Ishikawa (cell line): Measurements from ENCODE around the gene NUAK1.

Experiments used
- CEBPB ChIP-seq: IDR thresholded peaks from 2 replicates; pipeline ENCODE4 v1.6.1; 2012
- CREB1 ChIP-seq: IDR thresholded peaks from 2 replicates; pipeline ENCODE4 v1.6.1; 2012; ENCODE audit warnings: low read depth
- EGR1 ChIP-seq: IDR thresholded peaks from 2 replicates; pipeline ENCODE4 v1.6.1; 2012
- EP300 ChIP-seq: IDR thresholded peaks from 2 replicates; pipeline ENCODE4 v1.6.1; 2012; ENCODE audit warnings: borderline replicate concordance
- FOXM1 ChIP-seq: IDR thresholded peaks from 2 replicates; pipeline ENCODE4 v1.6.1; 2012; ENCODE audit warnings: low read depth, borderline replicate concordance
- MAX ChIP-seq: IDR thresholded peaks from 2 replicates; pipeline ENCODE4 v1.6.1; 2012
- NFIC ChIP-seq: IDR thresholded peaks from 2 replicates; pipeline ENCODE4 v1.6.1; 2012
- RAD21 ChIP-seq: IDR thresholded peaks from 2 replicates; pipeline ENCODE4 v1.6.1; 2012; ENCODE audit warnings: low read depth
- REST ChIP-seq: IDR thresholded peaks from 2 replicates; pipeline ENCODE4 v1.6.1; 2012; ENCODE audit warnings: low read depth, mild to moderate bottlenecking
- TAF1 ChIP-seq: IDR thresholded peaks from 2 replicates; pipeline ENCODE4 v1.6.1; 2012; ENCODE audit warnings: low read depth, mild to moderate bottlenecking
- TCF12 ChIP-seq: IDR thresholded peaks from 2 replicates; pipeline ENCODE4 v1.6.1; 2012; ENCODE audit warnings: low read depth
- TEAD4 ChIP-seq: IDR thresholded peaks from 2 replicates; pipeline ENCODE4 v1.6.1; 2012
- USF1 ChIP-seq: IDR thresholded peaks from 2 replicates; pipeline ENCODE4 v1.6.1; 2012
- YY1 ChIP-seq: IDR thresholded peaks from 2 replicates; pipeline ENCODE4 v1.6.1; 2012; ENCODE audit warnings: low read depth
- ZBTB7A ChIP-seq: IDR thresholded peaks from 2 replicates; pipeline ENCODE4 v1.6.1; 2012; ENCODE audit warnings: low read depth

Gene NUAK1

GRCh38 chr12:106122004-106122403 lies 16.8 kb downstream of the NUAK1 start:
- TF ChIP-seq EGR1 (no peak), YY1 (no peak), ZBTB7A (no peak), CREB1 (no peak), TCF12 (no peak), EP300 (no peak), NFIC (no peak), TEAD4 (no peak), REST (no peak), TAF1 (no peak), USF1 (no peak), RAD21 (no peak), FOXM1 (no peak), MAX (no peak), CEBPB (no peak)

- TF ChIP-seq RAD21: no peak
- TF ChIP-seq NFIC: no peak
- no peak for TF ChIP-seq FOXM1
- no peak for TF ChIP-seq ZBTB7A
- TF ChIP-seq CREB1: no peak
- TF ChIP-seq USF1: no peak
- no peak for TF ChIP-seq TCF12
- TF ChIP-seq TAF1: no peak
- TF ChIP-seq MAX: no peak
- no peak for TF ChIP-seq REST
- no peak for TF ChIP-seq YY1
- TF ChIP-seq EP300: no peak
Observed at GRCh38 chr12:106120519-106121105, 18.1 kb downstream of the NUAK1 start.

- TF ChIP-seq EGR1 (no peak), ZBTB7A (no peak), TAF1 (no peak), CEBPB (no peak), NFIC (no peak), USF1 (no peak), YY1 (no peak), MAX (no peak), REST (no peak), RAD21 (no peak), EP300 (no peak), TCF12 (no peak), CREB1 (no peak), TEAD4 (no peak), FOXM1 (no peak)
Observed at GRCh38 chr12:106119301-106119700, 19.5 kb downstream of the NUAK1 start.
